Measurements from ENCODE around the gene KPRP.

Gene KPRP, protein sequence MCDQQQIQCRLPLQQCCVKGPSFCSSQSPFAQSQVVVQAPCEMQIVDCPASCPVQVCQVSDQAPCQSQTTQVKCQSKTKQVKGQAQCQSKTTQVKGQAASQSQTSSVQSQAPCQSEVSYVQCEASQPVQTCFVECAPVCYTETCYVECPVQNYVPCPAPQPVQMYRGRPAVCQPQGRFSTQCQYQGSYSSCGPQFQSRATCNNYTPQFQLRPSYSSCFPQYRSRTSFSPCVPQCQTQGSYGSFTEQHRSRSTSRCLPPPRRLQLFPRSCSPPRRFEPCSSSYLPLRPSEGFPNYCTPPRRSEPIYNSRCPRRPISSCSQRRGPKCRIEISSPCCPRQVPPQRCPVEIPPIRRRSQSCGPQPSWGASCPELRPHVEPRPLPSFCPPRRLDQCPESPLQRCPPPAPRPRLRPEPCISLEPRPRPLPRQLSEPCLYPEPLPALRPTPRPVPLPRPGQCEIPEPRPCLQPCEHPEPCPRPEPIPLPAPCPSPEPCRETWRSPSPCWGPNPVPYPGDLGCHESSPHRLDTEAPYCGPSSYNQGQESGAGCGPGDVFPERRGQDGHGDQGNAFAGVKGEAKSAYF

DNA sequence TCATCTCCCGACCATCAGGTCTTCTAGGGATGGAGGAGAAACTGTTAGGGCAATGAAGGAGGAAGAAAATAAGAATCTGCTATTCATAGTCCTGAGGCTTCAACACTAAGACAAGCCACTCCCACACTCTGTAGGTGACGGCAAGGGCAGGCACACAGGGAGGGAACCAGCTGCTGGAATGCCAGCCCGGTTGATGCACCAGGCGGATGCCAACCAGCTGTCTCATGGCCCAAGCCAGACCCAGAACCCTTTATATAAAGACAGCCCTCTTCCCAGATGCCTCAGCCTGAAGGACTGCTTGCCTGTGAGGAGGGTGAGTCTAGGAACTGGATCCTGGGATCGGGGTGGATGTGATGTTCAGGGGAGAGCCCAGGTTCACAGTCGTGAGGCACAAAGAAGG, at the start of gene KPRP:
TSS of gene KPRP (plus strand) at position 279 of the 400 bp plus-strand sequence. CDS start 1,564 bp downstream, outside the sequence.
- DNase-seq (ENCODE audit: low spot score), result no peak

DNA sequence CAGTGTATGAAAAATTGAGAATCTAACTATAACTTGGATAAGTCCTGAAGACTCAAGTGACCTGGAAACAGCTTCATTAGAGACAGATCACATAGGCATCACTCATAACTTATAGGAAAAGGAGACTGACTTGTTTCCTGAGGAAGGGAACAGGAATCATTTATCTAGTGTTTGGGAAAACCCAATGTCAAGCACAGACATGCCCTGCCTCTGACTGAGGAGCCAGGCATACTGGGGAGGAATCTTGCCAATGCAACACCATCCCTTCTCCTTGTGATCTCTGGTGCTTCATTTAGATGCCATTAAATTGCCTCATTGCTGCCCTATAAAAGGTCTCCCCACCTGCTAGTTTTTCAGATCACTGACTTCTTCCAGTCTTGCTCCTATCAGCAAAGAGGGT, 39.6 kb upstream of the KPRP start:
- DNase-seq (ENCODE audit: low spot score), result no peak

DNA sequence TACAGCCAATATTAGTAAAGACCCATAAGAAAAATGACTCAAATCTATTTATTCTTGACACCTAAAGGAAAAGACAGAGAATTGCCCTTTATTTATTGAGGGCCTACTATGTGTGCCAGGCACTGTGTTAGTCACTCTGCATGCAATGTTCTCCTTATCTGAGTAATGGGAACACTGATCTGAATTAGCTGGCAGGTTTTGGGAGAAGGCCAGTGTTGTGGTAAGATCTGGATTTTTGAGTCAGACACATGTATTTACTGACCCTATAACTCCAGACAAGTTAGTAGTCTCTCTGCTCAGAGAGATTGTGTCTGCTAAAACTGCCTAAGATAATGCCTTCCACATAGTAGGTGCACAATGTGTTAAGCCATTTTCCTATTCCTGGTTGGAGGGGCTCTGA, 32.6 kb upstream of the KPRP start:
- no peak for DNase-seq (ENCODE audit: low spot score)

DNA sequence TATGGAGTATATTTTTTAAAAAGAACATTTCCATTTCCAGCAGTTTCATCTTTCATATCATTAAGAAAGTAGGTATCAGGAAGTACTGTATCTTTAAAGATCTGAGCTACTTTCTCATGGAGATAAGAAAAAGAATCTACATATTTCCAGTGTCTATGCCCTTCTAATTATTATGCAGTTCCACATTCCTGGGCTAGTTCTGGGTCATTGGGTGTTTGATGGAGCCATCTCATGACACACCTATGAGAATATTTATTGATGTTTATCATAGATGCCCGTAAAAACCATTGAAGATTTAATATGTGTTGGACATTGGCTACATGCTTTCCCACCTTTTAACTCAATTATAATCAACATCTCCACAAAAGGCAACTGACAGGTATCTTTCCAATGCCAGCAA, 28.8 kb upstream of the KPRP start:
- DNase-seq (ENCODE audit: low spot score), result no peak

DNA sequence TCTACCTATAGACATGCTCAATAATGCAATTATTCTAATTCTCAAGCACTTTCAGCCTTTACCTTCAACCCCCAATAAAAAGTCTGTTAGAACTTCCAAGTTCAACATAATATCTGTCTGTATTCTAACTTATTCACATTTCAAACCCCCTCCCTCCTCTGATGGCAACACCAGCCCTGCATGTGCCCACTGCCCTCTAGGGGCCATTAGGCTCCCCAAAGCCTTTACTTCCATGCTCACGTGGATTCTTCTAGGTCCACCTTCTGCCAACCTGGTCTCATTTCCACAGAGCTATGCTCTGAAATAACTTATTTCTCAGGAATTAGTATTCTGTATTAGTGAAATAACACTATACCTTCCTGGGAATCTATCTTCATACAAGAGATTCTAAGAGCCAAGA, 22.2 kb upstream of the KPRP start:
- DNase-seq (ENCODE audit: low spot score), result no peak

DNA sequence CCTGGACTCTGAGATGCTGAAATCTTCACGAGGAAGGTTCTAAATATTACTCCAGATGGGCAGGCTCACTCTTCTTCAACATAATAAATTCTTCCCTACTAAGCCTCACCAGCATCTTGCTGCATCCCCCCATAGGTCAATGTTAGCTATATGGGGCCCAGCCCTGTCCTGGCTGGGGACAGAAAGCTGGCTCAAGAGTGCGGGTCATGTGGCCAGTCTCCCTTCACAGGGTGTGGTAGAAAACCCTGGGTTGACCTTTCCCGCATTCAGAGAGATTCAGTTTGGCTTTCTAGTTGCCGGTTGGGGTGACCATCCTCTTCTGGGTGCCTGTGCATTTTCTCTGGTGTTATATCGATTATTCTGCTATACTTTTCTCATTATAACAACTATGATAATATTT, 19.8 kb upstream of the KPRP start:
- no peak for DNase-seq (ENCODE audit: low spot score)

DNA sequence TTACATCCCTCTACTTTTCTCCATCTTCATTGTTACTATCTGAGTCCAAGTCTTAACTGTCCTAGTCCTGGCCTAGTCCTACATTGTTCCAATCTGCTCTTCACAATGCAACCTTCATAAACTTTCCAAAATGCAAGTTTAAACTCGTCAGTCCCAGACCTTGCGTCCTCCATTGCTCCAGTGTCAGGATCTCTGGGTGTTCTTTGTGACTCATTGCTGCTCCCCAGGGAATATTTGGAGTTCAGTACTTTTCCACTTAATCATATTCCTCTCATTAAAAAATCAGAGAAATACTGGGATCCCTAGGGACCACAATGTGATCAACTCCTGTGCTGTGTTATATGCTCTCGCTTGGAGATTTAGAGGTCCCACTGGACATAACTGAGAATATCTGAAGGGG, 18.0 kb upstream of the KPRP start:
- DNase-seq (ENCODE audit: low spot score), result no peak

DNA sequence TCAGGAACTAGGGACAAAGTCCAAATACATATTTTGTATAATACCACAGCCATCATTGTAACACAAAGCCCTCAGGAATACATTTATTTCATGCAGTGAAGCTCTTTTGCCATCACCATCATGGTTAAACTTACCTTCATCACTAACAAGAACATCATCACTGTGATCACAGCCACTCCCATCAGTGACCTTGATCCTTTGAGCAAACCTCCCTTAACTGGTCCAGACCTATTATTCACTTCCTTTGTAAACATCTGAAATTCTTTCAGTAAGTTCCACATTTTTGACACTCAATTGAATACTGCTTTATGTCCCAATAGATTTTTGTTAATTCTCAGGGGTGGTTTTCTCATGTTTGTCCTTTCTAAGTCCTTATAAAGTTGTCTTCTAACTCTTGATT, 16.2 kb upstream of the KPRP start:
- DNase-seq (ENCODE audit: low spot score), result no peak

DNA sequence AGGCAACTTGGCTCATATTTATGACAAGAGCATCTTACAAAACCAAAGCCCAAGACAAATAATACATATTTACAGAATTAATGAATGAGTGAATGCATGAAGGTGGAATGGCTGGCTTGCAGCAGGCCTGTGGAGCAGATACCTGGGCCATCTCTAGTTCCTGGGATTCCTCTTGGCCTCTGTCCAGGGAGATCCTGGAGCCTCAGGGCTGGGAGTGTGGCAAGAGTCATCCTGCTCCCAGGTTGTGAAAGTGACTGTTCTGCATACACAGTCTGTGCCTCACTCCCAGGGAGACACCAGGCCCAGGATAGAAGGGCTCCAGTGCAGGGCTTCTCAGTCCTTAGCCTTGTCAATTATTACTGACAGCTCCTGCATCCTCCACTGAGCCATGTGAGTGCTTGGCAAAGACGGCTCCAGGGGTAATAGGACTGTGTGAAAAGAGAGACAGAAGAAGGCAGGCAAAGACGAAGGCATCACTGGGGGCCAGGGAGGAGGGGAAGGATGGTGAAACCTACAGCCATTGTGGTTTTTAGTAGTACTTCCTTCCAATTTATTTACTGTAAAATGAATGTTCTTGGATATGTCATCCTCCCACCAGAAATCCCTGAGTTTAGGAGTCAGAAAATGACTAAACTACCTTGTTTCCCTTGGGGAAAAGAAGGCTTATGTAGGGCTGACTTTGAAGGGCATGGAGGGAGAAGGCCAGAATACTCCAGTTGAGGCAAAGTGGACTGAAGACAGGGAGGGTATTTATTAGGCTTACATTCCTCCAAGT, 14.3 kb upstream of the KPRP start:
- no peak for DNase-seq (ENCODE audit: low spot score)

DNA sequence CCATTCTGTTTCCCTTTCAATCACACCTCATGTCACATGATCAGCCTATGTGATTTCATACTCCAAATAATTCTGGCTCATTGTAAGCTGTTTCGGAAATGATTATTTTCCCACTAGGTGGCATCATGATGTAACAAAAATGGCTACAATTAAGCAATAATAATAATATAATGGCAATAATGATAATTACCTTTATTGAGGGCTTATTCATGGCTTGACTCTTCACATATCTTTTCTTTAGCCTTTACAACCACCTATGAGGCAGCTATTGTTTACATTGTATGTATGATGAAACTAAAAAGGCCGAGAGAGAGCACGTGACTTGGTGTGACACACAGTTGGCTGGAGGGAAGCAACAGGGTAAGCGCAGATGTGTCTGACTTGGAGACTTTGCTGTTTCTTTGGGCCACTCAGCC, 12.5 kb upstream of the KPRP start:
- no peak for DNase-seq (ENCODE audit: low spot score)

DNA sequence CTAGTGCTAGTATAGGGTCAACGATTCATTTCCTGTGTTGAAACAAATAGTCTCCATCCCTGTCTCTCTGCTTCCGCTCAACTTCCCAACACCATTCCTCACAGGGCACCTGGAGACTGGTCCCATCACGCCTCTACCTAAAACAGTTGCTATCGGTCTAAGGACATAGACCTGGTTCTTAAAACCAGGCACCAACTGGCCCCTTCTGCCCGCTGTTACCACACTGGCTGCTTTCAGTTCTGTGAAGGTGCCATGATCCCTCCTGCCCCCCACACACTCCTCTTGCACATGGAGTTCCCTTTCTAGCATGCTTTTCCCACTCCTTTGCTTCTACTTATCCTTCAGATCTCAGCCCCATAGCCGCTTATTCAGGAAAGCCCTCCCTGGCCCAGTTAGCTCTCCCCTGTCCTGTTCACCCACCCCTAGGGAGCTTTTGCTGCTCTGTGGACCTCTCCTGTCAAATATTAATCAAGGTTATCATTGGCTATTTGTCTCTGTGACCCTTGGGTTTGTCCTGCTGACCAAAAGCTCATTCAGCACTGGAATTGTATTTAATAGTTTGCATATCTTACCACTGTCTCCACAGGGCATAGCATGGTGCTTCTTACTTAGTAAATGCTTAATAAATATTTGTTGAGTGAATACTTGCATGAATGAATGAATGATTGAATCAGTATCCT, 11.9 kb upstream of the KPRP start:
- DNase-seq (ENCODE audit: low spot score), result no peak

DNA sequence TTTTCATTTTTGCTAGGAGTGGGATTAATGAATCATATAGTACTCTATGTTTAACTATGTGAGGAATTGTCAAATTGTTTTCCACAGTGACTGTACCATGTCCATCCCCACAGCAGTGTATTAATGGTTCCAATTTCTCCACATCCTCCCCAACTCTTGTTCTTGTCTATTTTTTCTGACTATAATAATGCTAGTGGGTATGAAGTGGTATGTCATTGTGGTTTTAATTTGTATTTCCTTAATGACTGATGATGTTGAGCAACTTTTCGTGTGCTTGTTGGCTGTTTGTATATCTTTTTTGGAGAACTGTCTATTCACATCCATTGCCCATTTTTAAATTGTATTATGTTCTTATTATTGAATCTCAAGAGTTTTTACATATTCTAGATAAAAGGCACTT, 10.0 kb upstream of the KPRP start:
- no peak for DNase-seq (ENCODE audit: low spot score)

DNA sequence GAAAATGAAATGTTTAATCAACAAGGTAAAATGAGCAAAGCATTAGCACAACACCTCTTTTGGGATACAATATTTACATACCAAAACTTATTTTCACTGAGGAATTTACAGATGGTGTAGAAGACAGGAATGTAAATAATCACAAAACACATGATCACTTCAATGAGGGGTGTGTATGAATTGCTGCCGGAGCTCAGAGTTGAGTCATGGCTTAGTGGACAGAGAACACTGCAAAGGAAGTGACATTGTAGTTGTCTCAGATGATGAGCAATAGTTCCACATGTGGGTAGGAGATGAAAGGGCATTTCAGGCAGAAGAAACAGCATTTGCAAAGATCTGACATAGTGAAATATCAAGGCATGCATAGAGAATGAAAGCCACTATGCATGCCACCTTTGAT, 5.6 kb upstream of the KPRP start:
- DNase-seq (ENCODE audit: low spot score), result no peak

DNA sequence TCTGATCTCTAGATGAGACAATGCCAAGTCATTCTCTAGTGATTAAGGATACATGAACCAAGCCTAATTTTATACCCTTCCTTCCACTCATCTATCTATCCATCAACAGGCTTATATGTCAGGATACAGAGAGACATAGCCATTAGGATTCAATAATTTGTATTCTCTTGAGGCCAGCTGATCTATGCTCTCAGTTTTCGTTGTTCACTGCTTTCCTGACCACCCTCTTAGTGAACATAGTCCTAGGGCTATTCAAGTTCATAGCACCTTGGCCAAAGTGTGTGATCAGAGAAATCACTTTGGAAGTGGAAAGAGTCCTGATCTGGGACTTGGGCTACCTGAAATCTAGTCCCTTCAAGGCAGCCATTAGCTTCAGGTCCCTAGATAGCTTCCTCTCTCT, 4.2 kb upstream of the KPRP start:
- DNase-seq (ENCODE audit: low spot score), result no peak

DNA sequence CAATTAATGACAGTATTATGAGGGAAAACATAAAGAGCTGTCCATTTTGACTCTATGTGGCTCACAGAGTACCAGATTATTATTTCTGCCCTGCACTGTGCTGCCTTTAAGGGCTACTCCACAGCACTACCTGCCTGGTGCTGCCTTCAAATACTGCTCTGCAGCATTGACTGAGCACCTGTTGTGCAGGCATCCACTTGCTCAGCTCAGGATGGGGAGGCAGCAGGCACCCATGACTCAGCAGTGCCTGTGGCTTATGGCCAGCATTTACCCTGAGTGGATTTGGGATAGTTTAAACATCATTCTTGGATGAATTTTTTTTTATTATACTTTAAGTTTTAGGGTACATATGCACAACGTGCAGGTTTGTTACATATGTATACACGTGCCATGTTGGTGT, 953 bp upstream of the KPRP start:
- DNase-seq (ENCODE audit: low spot score), result no peak

DNA sequence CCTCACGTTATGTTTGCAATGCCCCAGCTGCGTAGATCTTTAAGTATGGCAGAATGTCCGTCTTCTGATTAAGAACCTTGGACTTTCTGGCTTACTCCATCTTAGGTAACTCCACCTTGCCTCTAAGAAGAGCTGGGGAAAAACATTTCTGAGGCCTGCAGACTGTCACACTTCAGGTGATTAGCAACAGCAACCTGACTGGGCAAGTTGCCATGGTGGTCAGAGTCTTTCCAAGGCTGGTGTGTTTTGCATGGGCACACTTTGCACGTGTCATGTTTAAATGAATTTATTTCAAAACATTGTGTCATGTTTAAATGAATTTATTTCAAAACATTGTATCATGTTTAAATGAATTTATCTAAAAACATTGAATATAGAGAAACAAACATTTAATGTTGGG, 811 bp downstream of the KPRP start:
- no peak for DNase-seq (ENCODE audit: low spot score)

DNA sequence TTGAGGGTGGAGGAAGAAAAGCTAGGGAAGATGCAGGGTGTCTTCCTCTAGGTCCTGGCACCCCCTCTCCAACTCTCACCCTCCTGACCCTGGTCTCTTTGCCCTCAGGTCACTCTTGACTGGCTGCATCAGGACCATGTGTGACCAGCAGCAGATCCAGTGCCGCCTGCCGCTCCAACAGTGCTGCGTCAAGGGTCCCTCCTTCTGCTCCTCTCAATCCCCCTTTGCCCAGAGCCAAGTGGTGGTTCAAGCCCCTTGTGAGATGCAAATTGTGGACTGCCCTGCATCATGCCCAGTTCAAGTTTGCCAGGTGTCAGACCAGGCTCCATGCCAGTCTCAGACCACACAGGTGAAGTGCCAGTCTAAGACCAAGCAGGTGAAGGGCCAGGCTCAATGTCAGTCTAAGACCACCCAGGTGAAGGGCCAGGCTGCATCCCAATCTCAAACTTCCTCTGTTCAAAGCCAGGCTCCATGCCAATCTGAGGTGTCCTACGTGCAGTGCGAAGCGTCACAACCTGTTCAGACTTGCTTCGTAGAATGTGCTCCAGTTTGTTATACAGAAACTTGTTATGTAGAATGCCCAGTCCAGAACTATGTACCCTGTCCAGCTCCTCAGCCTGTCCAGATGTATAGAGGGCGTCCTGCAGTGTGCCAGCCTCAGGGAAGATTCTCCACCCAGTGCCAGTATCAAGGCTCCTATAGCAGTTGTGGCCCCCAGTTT, 1.8 kb downstream of the KPRP start:
- no peak for DNase-seq (ENCODE audit: low spot score)

DNA sequence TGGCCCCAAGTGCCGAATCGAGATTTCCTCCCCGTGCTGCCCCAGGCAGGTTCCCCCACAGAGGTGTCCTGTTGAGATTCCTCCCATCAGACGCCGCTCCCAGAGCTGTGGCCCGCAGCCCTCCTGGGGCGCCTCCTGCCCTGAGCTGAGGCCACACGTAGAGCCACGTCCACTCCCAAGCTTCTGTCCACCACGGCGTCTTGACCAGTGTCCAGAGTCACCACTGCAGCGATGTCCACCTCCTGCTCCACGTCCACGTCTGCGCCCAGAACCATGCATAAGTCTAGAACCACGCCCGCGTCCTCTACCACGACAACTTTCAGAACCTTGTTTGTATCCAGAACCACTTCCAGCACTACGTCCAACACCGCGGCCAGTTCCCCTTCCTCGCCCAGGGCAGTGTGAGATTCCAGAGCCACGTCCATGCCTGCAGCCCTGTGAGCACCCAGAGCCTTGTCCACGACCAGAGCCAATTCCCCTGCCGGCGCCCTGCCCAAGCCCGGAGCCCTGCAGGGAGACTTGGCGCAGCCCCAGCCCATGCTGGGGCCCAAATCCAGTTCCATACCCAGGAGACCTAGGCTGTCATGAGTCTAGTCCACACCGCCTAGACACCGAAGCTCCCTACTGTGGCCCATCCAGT, 2.8 kb downstream of the KPRP start:
- DNase-seq (ENCODE audit: low spot score), result no peak

DNA sequence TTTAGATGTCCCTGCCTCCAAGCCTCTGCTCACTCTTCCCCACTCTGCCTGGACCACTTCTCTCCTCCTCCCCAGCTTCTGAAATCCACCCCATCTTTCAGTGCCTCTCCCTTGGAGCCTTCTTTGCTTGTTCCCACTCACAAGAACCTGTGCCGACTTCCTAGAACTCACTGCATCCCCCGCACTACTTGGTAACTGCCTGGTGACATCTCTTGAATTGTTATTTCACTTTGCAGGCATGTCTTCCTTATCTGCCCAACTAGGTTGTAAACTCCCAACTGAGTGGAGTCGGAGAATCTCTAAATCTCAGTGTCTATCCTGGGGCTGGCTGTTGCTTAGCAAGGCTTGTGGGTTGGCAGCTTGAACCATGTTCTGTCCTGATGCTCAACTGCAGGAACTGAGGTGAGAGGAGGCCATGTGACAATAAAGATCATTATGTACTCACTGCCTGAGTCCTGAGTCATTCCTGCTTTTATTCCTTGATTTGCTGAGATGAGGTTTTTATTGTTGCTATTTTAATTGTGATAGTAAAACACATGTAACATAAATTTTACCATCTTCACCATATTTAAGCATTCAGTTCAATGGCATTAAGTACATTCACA, 3.9 kb downstream of the KPRP start:
- no peak for DNase-seq (ENCODE audit: low spot score)

DNA sequence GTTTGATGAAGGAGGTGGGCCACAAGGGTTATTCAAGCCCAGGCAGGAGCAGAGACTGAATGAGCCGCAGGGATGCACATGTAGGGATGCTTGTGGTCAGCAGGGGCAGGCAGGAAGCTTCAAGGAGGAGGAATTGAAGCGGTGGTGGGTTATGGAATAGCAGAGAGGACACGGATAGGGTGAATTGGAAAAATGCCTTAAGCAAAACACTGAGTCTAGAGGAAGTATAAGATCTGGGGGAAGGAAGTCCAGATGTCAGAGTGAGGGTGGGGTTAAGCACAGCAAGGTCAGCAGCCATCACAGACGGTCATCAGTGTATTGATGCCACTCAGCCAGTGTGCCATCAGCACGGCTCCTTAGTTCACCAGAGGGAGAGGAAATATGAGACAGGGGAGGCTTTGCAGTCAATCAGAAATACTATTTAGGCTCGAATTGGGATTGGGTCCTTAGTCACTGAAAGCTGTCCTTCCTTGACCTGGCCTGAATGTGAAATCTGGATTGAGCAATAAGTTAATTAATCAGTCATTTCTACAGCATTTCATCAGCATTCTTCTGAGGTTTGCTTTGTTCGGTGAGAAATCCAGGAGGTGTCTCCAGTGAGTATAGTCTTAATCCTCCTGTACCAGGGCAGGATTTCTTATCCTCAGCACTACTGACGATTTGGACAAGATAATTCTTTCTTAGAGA, 11.2 kb downstream of the KPRP start:
- no peak for DNase-seq (ENCODE audit: low spot score)
